Nephron (organoid): ENCODE data around the gene NCAN.
"Not testable (repeated sequence)": the region's sequence is repeated elsewhere in the genome, so short reads cannot be mapped to it uniquely, and the experiment has no call there.

Experiments
- H3K27ac Mint-ChIP-seq, 3 experiments: 2 replicates each; pipeline ENCODE4 v1.8.0; 2020; ENCODE audit warnings: mixed read lengths in 3 of 3, mild to moderate bottlenecking in 2 of 3, moderate library complexity in 1 of 3
- H3K27me3 Mint-ChIP-seq: 2 replicates; pipeline ENCODE4 v1.8.0; 2021; ENCODE audit warnings: low read depth, mild to moderate bottlenecking, moderate library complexity, mixed read lengths
- H3K36me3 Mint-ChIP-seq: 2 replicates; pipeline ENCODE4 v1.8.0; 2020; ENCODE audit warnings: low read depth, mixed read lengths
- H3K4me1 Mint-ChIP-seq: 2 replicates; pipeline ENCODE4 v1.8.0; 2020; ENCODE audit warnings: mixed read lengths
- H3K4me3 Mint-ChIP-seq, 3 experiments: 2 replicates each; pipeline ENCODE4 v1.8.0; 2020; ENCODE audit warnings: mild to moderate bottlenecking in 3 of 3, mixed read lengths in 3 of 3, moderate library complexity in 2 of 3
- H3K9me3 Mint-ChIP-seq: 2 replicates; pipeline ENCODE4 v1.8.0; 2020; ENCODE audit warnings: mixed read lengths
- TF ChIP-seq, protein P1 (sequence below), 3 experiments: fragments of 200-600 bp; sonication (generic); IDR thresholded peaks; one replicate each; pipeline ENCODE4 v1.5.0; 2021; ENCODE audit warnings: antibody characterized with exemption in 3 of 3; ENCODE audit not compliant: unreplicated experiment in 3 of 3

NCAN gene

GRCh38 chr19:19240476-19240875 lies 28.7 kb downstream of the NCAN start:
- Mint-ChIP-seq H3K4me1 (no peaks in the 10 kb centered on the region), H3K4me3 (no peak overlapping the region), H3K27ac (no peak overlapping the region), H3K9me3 (peaks cover 10% of the 10 kb centered on the region), H3K36me3 (peaks cover 4% of the 10 kb centered on the region), H3K27me3 (peaks cover 11% of the 10 kb centered on the region)
- TF ChIP-seq, protein P1, sequence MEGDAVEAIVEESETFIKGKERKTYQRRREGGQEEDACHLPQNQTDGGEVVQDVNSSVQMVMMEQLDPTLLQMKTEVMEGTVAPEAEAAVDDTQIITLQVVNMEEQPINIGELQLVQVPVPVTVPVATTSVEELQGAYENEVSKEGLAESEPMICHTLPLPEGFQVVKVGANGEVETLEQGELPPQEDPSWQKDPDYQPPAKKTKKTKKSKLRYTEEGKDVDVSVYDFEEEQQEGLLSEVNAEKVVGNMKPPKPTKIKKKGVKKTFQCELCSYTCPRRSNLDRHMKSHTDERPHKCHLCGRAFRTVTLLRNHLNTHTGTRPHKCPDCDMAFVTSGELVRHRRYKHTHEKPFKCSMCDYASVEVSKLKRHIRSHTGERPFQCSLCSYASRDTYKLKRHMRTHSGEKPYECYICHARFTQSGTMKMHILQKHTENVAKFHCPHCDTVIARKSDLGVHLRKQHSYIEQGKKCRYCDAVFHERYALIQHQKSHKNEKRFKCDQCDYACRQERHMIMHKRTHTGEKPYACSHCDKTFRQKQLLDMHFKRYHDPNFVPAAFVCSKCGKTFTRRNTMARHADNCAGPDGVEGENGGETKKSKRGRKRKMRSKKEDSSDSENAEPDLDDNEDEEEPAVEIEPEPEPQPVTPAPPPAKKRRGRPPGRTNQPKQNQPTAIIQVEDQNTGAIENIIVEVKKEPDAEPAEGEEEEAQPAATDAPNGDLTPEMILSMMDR (IDR thresholded peaks at IDR 0.05; ENCODE audit: unreplicated experiment in 3 of 3), result no peak

DNA sequence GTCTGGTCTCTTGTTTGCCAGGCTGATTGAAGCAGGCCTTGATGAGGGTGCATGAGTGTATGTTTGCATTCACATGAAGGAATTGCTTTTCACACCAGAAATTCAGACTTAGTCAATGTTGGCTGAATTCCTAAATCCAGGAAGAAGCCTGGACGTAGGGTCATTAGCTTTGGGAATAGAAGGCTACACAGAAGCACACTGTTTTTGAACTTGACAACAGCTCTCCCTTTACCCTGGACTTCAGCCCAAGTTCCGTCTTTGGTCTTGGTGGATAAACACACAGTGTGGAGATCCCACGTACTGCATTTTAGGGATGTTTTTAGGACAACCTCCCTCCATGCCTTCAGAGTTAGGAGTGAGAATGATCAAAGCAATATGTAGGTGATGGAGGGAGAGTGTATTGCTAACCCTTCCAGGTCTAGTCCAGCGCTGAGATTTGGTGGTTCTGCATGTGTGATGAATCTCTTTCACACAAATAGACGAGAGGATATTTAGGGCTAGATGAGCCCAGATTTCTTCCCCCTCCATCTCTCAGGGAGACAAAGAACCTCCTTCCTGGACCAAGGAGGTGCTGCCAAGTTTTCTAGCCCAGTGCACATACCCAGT lies 38.5 kb downstream of the NCAN start:
- TF ChIP-seq, protein P1 (IDR thresholded peaks at IDR 0.05; ENCODE audit: unreplicated experiment in 3 of 3), result no peak
- H3K27me3 Mint-ChIP-seq, result peaks cover 66% of the 10 kb centered on the region
- H3K36me3 Mint-ChIP-seq, result no peaks in the 10 kb centered on the region
- H3K27ac Mint-ChIP-seq, result no peak overlapping the region
- H3K4me3 Mint-ChIP-seq, result no peak overlapping the region
- no peaks in the 10 kb centered on the region for H3K4me1 Mint-ChIP-seq
- peaks cover 6% of the 10 kb centered on the region for H3K9me3 Mint-ChIP-seq

DNA sequence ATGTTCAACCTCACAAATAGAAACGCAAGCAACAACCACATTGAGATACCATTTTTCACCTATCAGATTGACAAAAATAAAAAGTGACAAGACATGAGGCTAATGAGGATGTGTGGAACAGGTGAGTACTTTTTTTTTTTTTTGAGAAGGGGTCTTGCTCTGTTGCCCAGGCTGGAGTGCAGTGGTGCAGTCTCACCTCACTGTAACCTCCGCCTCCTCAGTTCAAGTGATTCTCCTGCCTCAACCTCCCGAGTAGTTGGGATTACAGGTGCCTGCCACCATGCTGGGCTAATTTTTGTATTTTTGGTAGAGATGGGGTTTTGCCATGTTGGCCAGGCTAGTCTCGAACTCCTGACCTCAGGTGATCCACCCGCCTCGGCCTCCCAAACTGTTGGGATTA lies 41.7 kb downstream of the NCAN start:
- not testable (repeated sequence) for H3K4me1 Mint-ChIP-seq, H3K27ac Mint-ChIP-seq, H3K36me3 Mint-ChIP-seq, H3K9me3 Mint-ChIP-seq, H3K4me3 Mint-ChIP-seq
- H3K27me3 Mint-ChIP-seq, result peaks cover 65% of the 10 kb centered on the region

DNA sequence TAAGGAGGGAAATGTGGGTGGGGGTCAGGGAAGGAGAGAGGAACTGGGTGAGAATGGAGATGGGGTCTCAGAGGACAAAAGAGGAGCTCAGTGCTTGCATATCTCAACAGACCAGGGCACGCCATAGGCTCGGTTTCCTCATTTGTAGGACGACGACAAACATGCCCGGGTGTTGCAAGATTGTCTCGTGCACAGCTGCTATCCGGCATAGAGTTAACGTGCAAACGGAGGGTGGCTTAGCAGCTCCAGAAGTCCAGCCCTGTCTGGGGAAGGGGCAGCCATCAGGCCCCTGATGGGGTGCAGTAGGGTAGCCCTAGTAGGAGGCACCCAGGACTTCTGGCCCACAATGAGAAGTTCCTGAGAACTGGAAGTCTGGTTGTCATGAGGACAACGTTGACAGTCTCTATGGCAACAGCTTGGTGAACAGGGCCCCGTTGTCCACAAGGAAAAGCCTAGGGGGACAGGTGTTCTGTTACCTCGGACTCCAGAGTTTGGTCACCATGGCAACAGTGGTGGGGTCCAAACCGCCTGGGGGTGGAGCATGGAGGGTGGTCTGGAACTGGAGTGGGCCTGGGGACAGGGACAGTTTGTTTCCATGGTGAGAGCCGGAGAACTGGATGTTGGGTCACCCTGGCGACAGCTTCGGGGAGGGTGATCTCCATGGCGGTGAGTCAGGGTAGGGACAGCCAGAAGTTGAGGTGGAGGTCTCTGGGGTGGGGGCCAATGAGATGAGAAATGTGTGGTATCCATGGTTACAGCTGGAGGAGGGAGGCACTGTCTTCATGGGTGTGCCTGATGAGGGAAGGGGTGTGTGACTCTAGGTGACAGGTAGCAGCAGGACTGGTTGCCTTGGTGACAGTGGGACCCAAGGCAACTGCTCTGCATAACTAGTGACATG lies 44.6 kb downstream of the NCAN start:
- H3K36me3 Mint-ChIP-seq, result no peaks in the 10 kb centered on the region
- peaks cover 67% of the 10 kb centered on the region for H3K27me3 Mint-ChIP-seq
- no peak overlapping the region for H3K4me3 Mint-ChIP-seq
- TF ChIP-seq, protein P1 (IDR thresholded peaks at IDR 0.05; ENCODE audit: unreplicated experiment in 3 of 3), result no peak
- H3K4me1 Mint-ChIP-seq, result peaks cover 5% of the 10 kb centered on the region
- H3K9me3 Mint-ChIP-seq, result peaks cover 3% of the 10 kb centered on the region
- H3K27ac Mint-ChIP-seq, result no peak overlapping the region

DNA sequence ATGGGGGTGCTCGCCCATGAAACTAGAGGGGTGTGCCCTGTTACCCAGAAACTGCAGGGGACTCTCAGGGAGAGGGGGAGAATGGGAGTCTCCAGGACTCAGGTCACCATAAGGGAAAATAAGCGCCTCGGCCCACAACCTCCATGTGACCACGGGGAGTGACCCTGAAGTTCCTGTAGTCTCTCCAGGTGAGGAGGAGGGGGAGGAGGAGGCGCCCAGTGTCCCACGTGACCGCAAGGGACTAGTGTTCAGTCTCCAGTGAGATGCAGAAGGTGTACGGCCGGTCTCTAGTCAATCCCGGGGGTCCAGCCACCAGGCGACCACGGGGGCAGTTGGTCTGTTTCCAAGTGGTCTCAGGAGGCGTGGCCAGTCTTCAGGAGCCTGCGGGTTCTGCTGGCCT lies 45.4 kb downstream of the NCAN start:
- Mint-ChIP-seq H3K27ac (no peak overlapping the region), H3K9me3 (peaks cover 3% of the 10 kb centered on the region), H3K36me3 (no peaks in the 10 kb centered on the region), H3K4me1 (peaks cover 8% of the 10 kb centered on the region), H3K4me3 (no peak overlapping the region), H3K27me3 (peaks cover 64% of the 10 kb centered on the region)
- TF ChIP-seq, protein P1 (IDR thresholded peaks at IDR 0.05; ENCODE audit: unreplicated experiment in 3 of 3), result no peak

DNA sequence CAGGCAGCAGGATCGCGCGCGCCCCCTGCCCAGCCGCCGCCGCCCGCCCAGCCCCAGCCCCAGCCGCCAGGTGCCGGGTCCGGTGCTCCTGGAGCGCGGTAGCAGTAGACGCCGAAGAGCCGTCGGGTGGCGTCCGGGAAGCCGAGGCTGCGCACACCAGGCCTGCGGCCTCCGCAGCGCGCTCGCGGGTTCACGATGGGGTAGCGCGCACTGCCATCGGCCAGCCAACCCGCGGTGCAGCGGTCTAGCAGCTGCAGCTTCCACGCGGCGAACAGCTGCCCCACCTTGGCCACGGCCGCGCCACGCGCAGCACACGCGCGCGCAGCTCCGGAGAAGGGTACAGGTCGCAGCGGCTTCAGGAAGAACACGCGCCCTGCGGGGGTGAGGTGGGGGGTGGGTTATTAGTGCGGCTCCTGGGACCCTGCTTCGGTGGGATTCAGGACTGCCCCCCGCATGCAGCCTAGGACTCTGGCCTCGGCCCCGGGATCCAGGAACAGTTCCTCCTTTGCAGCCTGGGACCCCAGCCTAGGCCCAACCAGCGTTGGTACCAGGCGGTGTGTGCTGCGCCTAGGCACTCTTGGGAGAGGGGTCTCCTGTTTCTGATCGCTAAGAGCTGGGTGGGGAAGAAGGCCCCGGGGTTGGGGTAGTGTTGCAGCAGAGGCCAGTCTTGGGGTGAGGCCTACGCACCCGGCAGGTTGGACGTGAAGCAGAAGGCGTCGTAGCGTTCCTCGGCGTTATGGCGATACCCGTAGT lies 46.3 kb downstream of the NCAN start:
- Mint-ChIP-seq H3K36me3 (no peaks in the 10 kb centered on the region), H3K27ac (no peak overlapping the region), H3K27me3 (peaks cover 64% of the 10 kb centered on the region), H3K9me3 (peaks cover 3% of the 10 kb centered on the region), H3K4me3 (no peak overlapping the region), H3K4me1 (peaks cover 13% of the 10 kb centered on the region)
- TF ChIP-seq, protein P1 (IDR thresholded peaks at IDR 0.05; ENCODE audit: unreplicated experiment in 3 of 3), result no peak
